ENCODE measurements around the gene ATP5PD.
"Not testable (repeated sequence)": the region's sequence is repeated elsewhere in the genome, so short reads cannot be mapped to it uniquely, and the experiment has no call there.

Gene ATP5PD

GRCh38 chr17:75048249-75048878 is 1.6 kb upstream of the ATP5PD start:
- no peak for DNase-seq

GRCh38 chr17:75047398-75048098 is 779 bp upstream of the ATP5PD start:
- DNase-seq: peak; percentile 19

GRCh38 chr17:75045946-75046406 is 793 bp downstream of the ATP5PD start:
- DNase-seq: not testable (repeated sequence)

GRCh38 chr17:75044716-75045115 is 2.1 kb downstream of the ATP5PD start:
- DNase-seq: no peak

- not testable (repeated sequence) for DNase-seq
Measured at GRCh38 chr17:75043789-75044188, 3.0 kb downstream of the ATP5PD start.

GRCh38 chr17:75041656-75042280 is 5.0 kb downstream of the ATP5PD start:
- DNase-seq: no peak

- DNase-seq: no peak
Measured at GRCh38 chr17:75039238-75039637, 7.5 kb downstream of the ATP5PD start.

GRCh38 chr17:75036643-75037268 is 10.0 kb downstream of the ATP5PD start:
- peak; percentile 93 for DNase-seq

- DNase-seq: peak; percentile 80
Measured at GRCh38 chr17:75034236-75034908, 12.4 kb downstream of the ATP5PD start.

- DNase-seq: peak; percentile 86
Measured at GRCh38 chr17:75033346-75034235, 13.2 kb downstream of the ATP5PD start.

GRCh38 chr17:75032720-75033280 is 14.0 kb downstream of the ATP5PD start:
- DNase-seq: no peak

- peak; percentile 55 for DNase-seq
Measured at GRCh38 chr17:75031972-75032719, 14.6 kb downstream of the ATP5PD start.

GRCh38 chr17:75030161-75030560 is 16.6 kb downstream of the ATP5PD start:
- no peak for DNase-seq

GRCh38 chr17:75026650-75027049 is 20.1 kb downstream of the ATP5PD start:
- DNase-seq: not testable (repeated sequence)

GRCh38 chr17:75025398-75025734 is 21.4 kb downstream of the ATP5PD start:
- not testable (repeated sequence) for DNase-seq

GRCh38 chr17:75024686-75025397 is 21.9 kb downstream of the ATP5PD start:
- DNase-seq: no peak

- DNase-seq: no peak
Measured at GRCh38 chr17:75020331-75021110, 26.2 kb downstream of the ATP5PD start.

- no peak for DNase-seq
Measured at GRCh38 chr17:75019710-75020109, 27.1 kb downstream of the ATP5PD start.

GRCh38 chr17:75019146-75019545 is 27.6 kb downstream of the ATP5PD start:
- no peak for DNase-seq

Measured in activated CD4-positive, alpha-beta T cell treated with anti-CD3 and anti-CD28 coated beads, Interleukin-2, amount 50 U/mL, for 1 hour (primary cell).